22Rv1 (cell line): ENCODE data around the gene CNNM2.

ENCODE experiments used
- H3K27ac ChIP-seq: fragments of 450-650 bp; 2 replicates; pipeline ENCODE4 v1.5.1; 2017
- ZFX ChIP-seq: fragments of 450-650 bp; IDR thresholded peaks from 2 replicates; pipeline ENCODE4 v1.6.1; 2017; ENCODE audit warnings: antibody characterized with exemption, borderline replicate concordance
- TF ChIP-seq, protein P1 (sequence below): fragments of 450-650 bp; IDR thresholded peaks from 2 replicates; pipeline ENCODE4 v1.5.1; 2017; ENCODE audit warnings: mild to moderate bottlenecking

The CNNM2 gene

DNA sequence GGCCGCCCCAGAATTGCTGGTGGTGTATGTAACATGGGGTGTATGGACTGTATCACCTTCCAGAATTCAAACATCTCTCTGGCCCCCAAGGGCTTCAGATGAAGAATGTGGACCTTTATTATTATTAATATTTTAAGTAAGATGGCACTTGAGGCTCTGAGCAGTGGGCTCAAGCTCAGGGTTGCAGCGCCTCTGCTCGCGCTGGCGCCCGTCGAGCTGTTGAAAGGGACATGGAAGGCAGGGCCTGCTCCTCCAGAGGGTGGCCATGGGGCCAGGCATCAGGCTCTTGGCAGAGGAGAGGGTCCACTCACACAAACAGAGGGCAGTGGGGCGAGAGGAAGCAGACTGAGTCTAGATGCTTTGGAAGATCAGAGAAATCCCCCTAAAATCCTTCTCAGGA lies 154.8 kb downstream of the CNNM2 start:
- no peak for TF ChIP-seq ZFX
- TF ChIP-seq, protein P1, sequence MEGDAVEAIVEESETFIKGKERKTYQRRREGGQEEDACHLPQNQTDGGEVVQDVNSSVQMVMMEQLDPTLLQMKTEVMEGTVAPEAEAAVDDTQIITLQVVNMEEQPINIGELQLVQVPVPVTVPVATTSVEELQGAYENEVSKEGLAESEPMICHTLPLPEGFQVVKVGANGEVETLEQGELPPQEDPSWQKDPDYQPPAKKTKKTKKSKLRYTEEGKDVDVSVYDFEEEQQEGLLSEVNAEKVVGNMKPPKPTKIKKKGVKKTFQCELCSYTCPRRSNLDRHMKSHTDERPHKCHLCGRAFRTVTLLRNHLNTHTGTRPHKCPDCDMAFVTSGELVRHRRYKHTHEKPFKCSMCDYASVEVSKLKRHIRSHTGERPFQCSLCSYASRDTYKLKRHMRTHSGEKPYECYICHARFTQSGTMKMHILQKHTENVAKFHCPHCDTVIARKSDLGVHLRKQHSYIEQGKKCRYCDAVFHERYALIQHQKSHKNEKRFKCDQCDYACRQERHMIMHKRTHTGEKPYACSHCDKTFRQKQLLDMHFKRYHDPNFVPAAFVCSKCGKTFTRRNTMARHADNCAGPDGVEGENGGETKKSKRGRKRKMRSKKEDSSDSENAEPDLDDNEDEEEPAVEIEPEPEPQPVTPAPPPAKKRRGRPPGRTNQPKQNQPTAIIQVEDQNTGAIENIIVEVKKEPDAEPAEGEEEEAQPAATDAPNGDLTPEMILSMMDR = no peak

DNA sequence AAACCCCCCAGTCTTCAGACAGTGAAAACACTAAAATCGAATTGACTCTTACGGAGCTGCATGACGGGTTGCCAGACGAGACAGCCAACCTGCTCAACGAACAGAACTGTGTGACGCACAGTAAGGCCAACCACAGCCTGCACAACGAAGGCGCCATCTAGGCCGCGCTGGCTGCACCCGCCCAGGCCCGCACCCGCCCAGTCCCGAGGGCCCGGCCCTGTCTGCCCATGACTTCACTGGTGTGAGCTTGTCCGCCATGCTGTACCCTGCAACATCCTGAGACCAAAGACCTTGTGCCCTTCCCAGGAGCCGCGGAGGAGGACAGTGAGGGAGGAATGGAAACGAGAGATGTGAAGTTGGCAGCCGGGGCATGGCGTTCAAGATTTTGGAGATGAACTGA lies 158.9 kb downstream of the CNNM2 start:
- TF ChIP-seq, protein P1 = no peak
- no peak for TF ChIP-seq ZFX
- H3K27ac ChIP-seq = no peak overlapping the region

More for the DNA sequence above, 154.8 kb downstream of the CNNM2 start:
- H3K27ac ChIP-seq = no peak overlapping the region

DNA sequence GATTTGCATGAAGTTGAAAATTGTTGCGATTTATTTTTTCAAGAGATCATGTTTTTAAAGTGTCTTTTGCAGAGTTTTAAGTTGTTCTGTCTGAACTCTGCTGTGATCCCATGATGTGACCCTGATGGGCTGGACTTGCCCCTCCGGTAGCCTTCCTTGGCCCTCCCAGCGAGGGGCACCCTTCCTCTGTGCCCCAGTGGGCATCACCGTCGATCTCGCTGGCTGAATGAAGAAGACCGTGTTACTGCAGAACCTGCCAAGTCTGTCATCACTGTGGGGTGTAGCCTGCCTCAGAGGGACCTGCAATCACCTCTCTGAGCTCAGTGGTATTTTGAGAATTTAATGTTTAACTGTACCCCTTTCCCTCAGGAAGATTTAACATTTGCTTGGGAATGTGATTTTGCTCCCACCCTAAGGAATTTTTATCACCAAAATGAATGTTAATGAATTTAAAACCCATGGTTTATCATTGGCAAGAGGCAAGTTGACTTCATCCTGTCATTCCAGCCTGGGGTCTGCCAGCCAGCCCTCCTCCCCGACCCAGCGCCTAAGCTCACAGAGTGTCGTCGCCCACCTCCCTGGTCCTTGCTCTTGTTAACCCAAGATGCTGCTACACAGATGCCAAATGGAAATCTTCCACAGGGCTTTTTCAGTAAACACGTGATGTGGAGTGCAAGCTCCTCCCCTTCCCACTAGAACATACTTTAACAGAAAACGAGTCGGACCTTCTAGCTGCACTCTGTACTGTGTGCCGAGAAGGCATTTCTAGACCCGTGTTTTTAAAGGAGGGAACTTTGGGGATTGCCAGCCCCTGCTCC lies 159.6 kb downstream of the CNNM2 start:
- no peak overlapping the region for H3K27ac ChIP-seq
- TF ChIP-seq ZFX = no peak
- TF ChIP-seq, protein P1 = no peak

DNA sequence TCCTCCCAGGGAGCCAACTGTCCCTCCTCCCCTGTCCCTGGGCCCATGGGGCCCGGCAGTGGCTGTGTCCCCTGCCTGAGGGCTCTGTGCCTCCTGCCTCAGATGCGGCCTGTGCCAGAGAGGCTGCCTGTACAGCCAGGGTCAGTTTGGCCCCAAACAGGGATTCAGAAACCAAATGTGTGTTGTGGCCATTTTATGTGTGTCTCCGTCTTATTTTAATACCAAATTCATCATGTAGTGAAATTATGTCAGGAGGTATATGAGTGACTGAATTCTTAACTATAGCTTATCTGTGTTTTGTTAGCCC lies 160.2 kb downstream of the CNNM2 start:
- H3K27ac ChIP-seq = no peak overlapping the region
- TF ChIP-seq, protein P1 = no peak
- no peak for TF ChIP-seq ZFX

DNA sequence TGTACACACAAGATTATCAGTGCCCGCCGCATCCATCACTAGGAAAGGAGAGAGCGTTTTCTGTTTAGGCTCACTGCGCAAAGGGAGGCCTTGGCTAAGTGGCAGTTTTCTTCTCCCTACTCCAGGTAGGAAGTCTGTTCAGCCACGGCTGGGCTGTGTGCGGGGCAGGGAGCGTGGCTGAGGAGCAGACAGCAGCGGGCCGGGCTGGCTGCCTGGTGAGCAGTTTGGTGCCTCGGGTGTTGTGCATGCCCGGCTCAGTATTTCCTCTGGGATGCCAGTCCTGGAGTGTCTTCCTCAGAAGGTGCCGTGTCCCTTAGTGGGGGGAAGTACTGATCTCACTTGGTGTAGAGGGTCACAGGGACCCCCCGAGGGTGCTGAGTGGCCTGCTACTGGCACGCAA lies 160.6 kb downstream of the CNNM2 start:
- H3K27ac ChIP-seq = no peak overlapping the region
- no peak for TF ChIP-seq ZFX
- TF ChIP-seq, protein P1 = no peak

DNA sequence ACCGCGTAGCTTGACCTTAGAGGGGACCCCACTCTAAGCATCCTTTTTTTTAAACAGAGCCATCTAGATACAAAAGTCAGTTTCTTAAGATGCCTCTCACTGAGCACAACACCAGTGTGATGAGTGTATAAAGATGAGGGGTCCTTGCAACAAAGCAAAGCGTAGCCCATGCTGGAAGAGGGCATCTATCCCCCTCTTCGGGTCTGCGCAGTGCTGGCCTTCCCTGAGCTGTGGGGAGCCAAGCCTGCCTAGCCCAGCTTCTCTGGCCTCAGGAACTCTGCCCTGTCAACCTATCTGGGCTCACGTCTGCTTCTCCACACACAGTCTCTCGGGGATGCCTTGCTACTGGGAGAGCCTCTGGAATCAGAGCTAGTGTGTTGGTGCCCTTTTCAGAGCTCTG lies 161.0 kb downstream of the CNNM2 start:
- H3K27ac ChIP-seq = no peak overlapping the region
- TF ChIP-seq ZFX = no peak
- TF ChIP-seq, protein P1 = no peak

DNA sequence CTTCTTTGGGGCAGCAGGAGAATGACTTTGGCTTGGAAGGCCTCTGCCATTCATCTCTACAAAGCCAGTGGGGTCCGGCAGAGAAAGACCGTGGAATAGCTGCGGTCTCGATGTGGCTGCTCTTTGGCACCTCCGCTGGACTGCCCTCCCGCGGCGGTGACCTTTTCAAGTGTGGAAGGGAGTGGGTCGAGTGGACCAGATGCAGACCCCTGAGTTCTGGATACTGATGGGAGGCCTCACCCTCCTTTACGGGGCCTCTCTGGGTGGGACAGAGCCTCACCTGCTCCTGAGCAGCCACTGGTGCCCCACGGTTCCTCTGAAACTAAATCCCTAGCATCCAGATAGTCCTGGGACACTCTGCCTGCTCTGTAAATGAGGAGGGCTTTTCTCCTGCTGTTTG lies 161.9 kb downstream of the CNNM2 start:
- H3K27ac ChIP-seq = no peak overlapping the region
- TF ChIP-seq, protein P1 = no peak
- no peak for TF ChIP-seq ZFX
